ENCODE data around the gene HSD17B4. TPM values are rescaled to one million over a fixed set of nuclear protein-coding genes. Genes with fewer than 3 reads are reported as not detected.

The HSD17B4 gene
- total RNA-seq, 1 experiment from 2014 or later, result 362 TPM

- ATAC-seq (no peak), DNase-seq (ENCODE audit: low spot score) (no peak)
- TF ChIP-seq GRHL2 (CRISPR knock-in tag; IDR thresholded peaks at IDR 0.05; ENCODE audit: insufficient replicate concordance, severe bottlenecking) (no peak), ZNF317 (CRISPR knock-in tag; IDR thresholded peaks at IDR 0.05; ENCODE audit: borderline replicate concordance, low read depth) (no peak), CBFB (CRISPR knock-in tag; IDR thresholded peaks at IDR 0.05; ENCODE audit: low read depth) (no peak), EMX1 (CRISPR knock-in tag; IDR thresholded peaks at IDR 0.05) (no peak), ZNF416 (CRISPR knock-in tag; IDR thresholded peaks at IDR 0.05) (no peak), ZNF121 (CRISPR knock-in tag; IDR thresholded peaks at IDR 0.05) (no peak), HMGXB4 (CRISPR knock-in tag; IDR thresholded peaks at IDR 0.05) (no peak), ETV6 (CRISPR knock-in tag; IDR thresholded peaks at IDR 0.05) (no peak), ZNF396 (CRISPR knock-in tag; IDR thresholded peaks at IDR 0.05; ENCODE audit: borderline replicate concordance) (no peak), ERG (CRISPR knock-in tag; IDR thresholded peaks at IDR 0.05) (no peak), ELF4 (CRISPR knock-in tag; IDR thresholded peaks at IDR 0.05; ENCODE audit: low read depth) (no peak), ZNF425 (CRISPR knock-in tag; conservative IDR thresholded peaks at IDR 0.05) (no peak), CREM (CRISPR knock-in tag; IDR thresholded peaks at IDR 0.05) (no peak), ESRRA (CRISPR knock-in tag; IDR thresholded peaks at IDR 0.05; ENCODE audit: borderline replicate concordance) (no peak), SMAD3 (CRISPR knock-in tag; IDR thresholded peaks at IDR 0.05; ENCODE audit: borderline replicate concordance) (no peak), ATF3 (CRISPR knock-in tag; conservative IDR thresholded peaks at IDR 0.05) (no peak)
- peaks cover 19% of the 10 kb centered on the region for H3K4me1 Mint-ChIP-seq
- H3K9me3 Mint-ChIP-seq, result peaks cover 4% of the 10 kb centered on the region
- no peak overlapping the region for H3K27ac Mint-ChIP-seq
- CTCF ChIA-PET, result interaction anchor here (1.5 kb wide), 1 partner anchor 25 kb away, joined by 4 read pairs; no protein-coding TSS in a partner anchor
- peaks cover 3% of the 10 kb centered on the region; the same call in 1 of the 2 replicates for H3K36me3 Mint-ChIP-seq
- H3K4me3 Mint-ChIP-seq, result no peak overlapping the region
- POLR2A ChIA-PET, result no interaction called here
- H3K27me3 Mint-ChIP-seq (ENCODE audit: low read depth), result no peaks in the 10 kb centered on the region
These were observed 43.0 kb upstream of the HSD17B4 start for GRCh38 chr5:119409235-119409815.

- ChIA-PET CTCF (interaction anchor here (0.5 to 3.8 kb wide), 15 partner anchors 9 to 541 kb away, joined by 3 to 42 read pairs (median 8); partner anchors contain the start of genes DTWD2 and TNFAIP8), POLR2A (interaction anchor here (0.8 to 1.4 kb wide), 2 partner anchors 142 to 423 kb away, joined by 3 to 7 read pairs; partner anchors contain the start of gene DTWD2)
- DNase-seq (ENCODE audit: low spot score) (no peak), ATAC-seq (no peak)
- H3K4me1 Mint-ChIP-seq, result peaks cover 10% of the 10 kb centered on the region
- H3K27ac Mint-ChIP-seq, result no peak overlapping the region
- no peaks in the 10 kb centered on the region for H3K27me3 Mint-ChIP-seq (ENCODE audit: low read depth)
- H3K4me3 Mint-ChIP-seq, result no peak overlapping the region
- peaks cover 5% of the 10 kb centered on the region for H3K9me3 Mint-ChIP-seq
- H3K36me3 Mint-ChIP-seq, result peaks cover 4% of the 10 kb centered on the region; the same call in 1 of the 2 replicates
- TF ChIP-seq IRF1 (CRISPR knock-in tag; IDR thresholded peaks at IDR 0.05) (no peak), ZNF416 (CRISPR knock-in tag; IDR thresholded peaks at IDR 0.05) (no peak), E2F5 (CRISPR knock-in tag; IDR thresholded peaks at IDR 0.05) (no peak), FOXP4 (CRISPR knock-in tag; IDR thresholded peaks at IDR 0.05) (no peak), ZNF232 (CRISPR knock-in tag; IDR thresholded peaks at IDR 0.05) (no peak), ZMAT4 (CRISPR knock-in tag; IDR thresholded peaks at IDR 0.05) (no peak), FOXK1 (CRISPR knock-in tag; IDR thresholded peaks at IDR 0.05) (no peak), SP1 (CRISPR knock-in tag; conservative IDR thresholded peaks at IDR 0.05) (no peak), HMGA2 (CRISPR knock-in tag; IDR thresholded peaks at IDR 0.05) (no peak), RORB (CRISPR knock-in tag; IDR thresholded peaks at IDR 0.05) (no peak)
These were observed 41.7 kb upstream of the HSD17B4 start for GRCh38 chr5:119410448-119411159.

All from WTC11 (cell line).